ENCODE results near the gene OR51S1.
"Not testable (repeated sequence)": the region's sequence is repeated elsewhere in the genome, so short reads cannot be mapped to it uniquely, and the experiment has no call there.

OR51S1 gene

GRCh38 chr11:4848908-4849532 is at the start of gene OR51S1:
Gene OR51S1 (minus strand): TSS chr11:4849208. CDS start chr11:4849208, 0 bp downstream.
- DNase-seq (ENCODE audit: low read depth in 2 of 2), result no peak

DNA sequence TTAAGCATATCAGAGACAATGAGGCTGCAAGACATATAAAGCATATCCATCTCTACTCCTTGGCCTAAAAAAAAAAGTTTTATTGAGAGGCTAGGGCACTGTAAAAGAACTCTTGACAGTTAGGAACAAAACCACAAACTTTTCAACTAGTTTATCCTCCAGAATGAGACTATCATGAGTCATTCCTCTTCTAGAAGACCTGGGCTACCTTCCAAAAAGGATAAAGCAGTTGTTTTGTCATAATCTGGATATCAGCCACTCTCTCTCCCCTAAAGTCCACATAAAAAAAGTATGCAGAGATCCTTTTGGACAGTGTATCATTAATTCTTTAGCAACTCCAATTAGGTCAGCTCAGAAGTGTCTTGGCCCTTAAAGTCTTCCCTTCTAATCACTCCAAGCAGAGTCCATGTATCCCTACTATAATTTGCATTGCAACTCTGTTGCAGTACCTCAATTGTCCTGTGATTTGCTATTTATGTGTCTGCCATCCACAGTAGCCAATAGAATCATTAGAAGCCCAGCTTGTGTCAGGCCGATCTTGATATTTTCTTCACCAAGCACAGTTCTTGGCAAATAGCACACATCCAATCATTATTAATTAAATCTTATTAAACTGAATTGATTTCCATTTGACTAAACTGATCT is 43.1 kb upstream of the OR51S1 start:
- no peak for DNase-seq (ENCODE audit: low read depth in 2 of 2)

- no peak for DNase-seq (ENCODE audit: low read depth in 2 of 2)
Measured at GRCh38 chr11:4890279-4890678, 41.3 kb upstream of the OR51S1 start.

DNA sequence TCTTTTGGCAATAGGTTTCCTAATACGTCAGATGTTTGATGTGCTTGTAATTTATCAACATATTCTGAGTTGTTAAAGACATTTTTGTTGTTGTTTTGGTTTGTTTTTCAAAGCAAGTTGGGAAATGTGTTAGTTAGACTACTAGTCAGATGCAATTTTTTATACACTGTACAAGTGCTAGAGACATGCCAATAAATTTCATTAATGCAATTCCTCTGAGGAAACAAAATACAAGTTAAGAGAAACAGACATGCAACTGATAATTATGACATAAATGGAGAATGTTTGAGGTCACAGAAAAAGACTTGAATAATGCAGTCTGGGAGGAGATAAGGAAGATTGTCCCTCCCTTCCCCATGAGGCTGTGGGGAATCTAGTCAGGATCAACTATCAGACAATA is 38.6 kb upstream of the OR51S1 start:
- no peak for DNase-seq (ENCODE audit: low read depth in 2 of 2)

DNA sequence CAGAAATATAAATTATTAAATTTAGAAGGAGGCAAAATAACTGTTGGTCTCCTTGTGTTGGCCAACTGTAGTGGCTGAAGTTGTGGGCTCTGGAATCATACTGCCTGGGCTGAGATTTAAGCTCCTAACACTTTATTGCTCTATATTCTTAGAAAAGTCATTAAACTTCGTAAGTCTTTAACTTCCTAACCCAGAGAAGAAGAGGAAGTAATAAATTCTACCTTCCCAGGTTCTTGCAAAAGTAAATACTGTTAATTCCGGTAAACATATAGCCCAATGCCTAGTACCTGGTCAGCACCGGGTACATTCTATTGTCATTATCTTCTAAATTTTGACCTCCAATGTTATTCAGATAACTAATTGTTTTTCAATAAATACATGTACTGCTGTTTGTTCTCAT is 37.2 kb upstream of the OR51S1 start:
- no peak for DNase-seq (ENCODE audit: low read depth in 2 of 2)

GRCh38 chr11:4884361-4884760 is 35.4 kb upstream of the OR51S1 start:
- DNase-seq (ENCODE audit: low read depth in 2 of 2), result no peak

DNA sequence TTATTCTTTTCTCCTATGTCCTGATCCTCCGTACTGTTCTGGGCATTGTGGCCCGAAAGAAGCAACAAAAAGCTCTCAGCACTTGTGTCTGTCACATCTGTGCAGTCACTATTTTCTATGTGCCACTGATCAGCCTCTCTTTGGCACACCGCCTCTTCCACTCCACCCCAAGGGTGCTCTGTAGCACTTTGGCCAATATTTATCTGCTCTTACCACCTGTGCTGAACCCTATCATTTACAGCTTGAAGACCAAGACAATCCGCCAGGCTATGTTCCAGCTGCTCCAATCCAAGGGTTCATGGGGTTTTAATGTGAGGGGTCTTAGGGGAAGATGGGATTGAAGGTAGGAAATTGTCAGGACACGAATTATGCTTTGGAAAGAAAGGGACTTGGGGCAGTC is 33.5 kb upstream of the OR51S1 start:
- DNase-seq (ENCODE audit: low read depth in 2 of 2), result no peak

- DNase-seq (ENCODE audit: low read depth in 2 of 2), result no peak
Measured at GRCh38 chr11:4881860-4882500, 33.0 kb upstream of the OR51S1 start, which contains the start of gene OR51T1. Gene OR51T1 (plus strand): TSS chr11:4881900. CDS start chr11:4881900, 0 bp downstream.

GRCh38 chr11:4881188-4881587 is 32.2 kb upstream of the OR51S1 start:
- no peak for DNase-seq (ENCODE audit: low read depth in 2 of 2)

GRCh38 chr11:4865855-4866254 is 16.8 kb upstream of the OR51S1 start:
- DNase-seq (ENCODE audit: low read depth in 2 of 2), result no peak

DNA sequence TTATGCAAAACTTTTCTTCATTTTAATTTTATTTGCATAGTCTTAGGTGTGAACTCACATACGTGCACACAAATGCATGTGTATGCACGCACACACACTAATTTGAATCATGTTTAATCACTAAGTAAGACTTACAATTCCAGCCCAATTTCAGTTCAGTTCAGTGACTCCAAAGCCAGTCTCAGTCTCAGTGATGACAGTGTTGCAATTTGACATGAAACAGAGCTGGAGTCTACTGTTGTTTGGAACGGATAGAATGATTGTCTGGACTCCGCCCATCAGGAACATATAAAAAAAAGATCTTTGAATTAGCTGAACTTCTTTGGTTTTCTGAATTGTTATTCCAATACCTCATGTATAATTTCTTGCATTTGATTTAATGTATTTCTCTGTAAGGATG is 14.9 kb upstream of the OR51S1 start:
- DNase-seq (ENCODE audit: low read depth in 2 of 2), result no peak

GRCh38 chr11:4862447-4863236 is 13.6 kb upstream of the OR51S1 start:
- no peak for DNase-seq (ENCODE audit: low read depth in 2 of 2)

DNA sequence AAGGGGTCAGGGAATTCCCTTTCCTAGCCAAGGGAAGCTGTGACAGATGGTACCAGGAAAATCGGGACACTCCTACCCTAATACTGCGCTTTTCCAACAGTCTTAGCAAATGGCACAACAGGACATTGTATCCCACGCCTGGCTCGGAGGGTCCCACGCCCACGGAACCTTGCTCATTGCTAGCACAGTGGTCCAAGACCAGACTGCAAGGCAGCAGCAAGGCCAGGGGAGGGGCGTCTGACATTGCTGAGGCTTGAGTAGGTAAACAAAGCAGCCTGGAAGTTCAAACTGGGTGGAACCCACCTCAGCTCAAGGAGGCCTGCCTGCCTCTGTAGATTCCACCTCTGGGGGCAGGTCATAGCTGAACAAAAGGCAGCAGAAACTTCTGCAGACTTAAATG is 5.3 kb upstream of the OR51S1 start:
- not testable (repeated sequence) for DNase-seq (ENCODE audit: low read depth in 2 of 2)

GRCh38 chr11:4851033-4851432 is 2.0 kb upstream of the OR51S1 start:
- DNase-seq (ENCODE audit: low read depth in 2 of 2), result no peak

DNA sequence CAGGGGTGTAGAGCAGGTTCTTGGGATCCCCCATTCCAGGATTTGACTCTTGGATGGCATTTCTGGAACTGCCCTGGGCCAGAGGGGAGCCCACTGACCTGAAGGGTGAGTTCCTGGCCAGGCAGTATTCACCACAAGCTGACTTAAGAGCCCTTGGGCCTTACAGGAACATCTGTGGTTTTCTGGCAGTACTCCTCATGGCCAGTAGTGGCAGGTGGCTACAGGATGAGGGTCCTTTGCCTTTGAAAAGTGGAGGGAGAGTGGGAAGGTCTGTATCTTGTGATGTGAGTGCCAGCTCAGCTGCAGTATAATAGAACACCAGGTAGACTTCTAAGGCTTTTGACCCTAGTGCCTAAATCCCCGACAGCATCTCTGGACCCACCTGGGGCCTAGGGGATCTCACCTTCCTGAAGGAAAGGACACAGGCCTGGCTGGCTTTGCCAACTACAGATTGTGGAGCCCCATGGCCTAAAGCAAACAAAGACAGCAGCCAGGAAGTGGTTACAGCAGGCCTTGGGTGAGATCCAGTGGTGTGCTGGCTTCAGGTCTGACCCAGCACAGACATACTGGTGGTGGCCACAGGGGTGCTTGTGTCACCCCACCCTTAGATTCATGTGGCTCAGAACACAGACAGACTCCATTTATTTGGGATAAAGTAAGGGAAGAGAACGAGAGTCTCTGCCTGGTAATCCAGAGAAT is 9.0 kb downstream of the OR51S1 start:
- DNase-seq (ENCODE audit: low read depth in 2 of 2), result no peak

DNA sequence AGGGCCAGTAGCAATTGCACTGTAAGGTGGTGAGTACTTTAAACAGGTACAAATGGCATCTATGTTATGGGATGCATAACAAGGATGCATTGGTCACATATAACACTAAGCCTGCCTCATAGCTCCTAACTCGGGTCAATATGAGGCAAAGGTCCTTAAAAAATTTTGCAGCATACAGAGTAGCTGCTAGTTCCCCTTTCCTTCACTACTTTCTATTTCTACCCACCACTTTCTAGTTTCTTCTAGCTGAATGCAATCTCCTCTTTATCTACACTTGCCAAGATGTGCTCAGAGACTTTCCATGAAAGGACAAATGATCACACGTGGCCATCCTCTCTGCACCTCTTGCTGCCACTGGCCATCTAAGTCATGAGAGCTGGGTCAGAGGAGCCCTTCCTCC is 18.1 kb downstream of the OR51S1 start:
- no peak for DNase-seq (ENCODE audit: low read depth in 2 of 2)

GRCh38 chr11:4830346-4830745 is 18.7 kb downstream of the OR51S1 start:
- no peak for DNase-seq (ENCODE audit: low read depth in 2 of 2)

DNA sequence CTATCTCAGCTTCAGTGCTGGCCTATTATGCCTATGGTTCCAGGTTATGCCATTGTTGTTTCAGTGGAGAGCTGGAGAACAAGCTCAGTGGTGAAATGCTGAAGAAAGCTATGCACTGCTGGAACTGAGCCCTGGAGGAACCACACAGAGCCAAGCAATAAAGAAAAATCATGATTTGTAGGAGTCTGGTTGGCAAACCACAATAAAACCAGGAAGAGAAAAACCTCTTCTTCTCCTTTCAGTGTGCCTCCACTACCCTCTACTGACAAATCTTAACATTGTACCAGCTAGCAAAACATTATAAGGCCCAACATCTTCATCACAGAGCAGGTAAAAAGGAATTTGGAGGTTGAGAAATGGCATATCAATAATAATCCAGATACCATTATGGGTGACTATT is 22.6 kb downstream of the OR51S1 start:
- DNase-seq (ENCODE audit: low read depth in 2 of 2), result no peak

GRCh38 chr11:4825132-4825531 is 23.9 kb downstream of the OR51S1 start:
- DNase-seq (ENCODE audit: low read depth in 2 of 2), result no peak

GRCh38 chr11:4821021-4821420 is 28.0 kb downstream of the OR51S1 start, which contains the start of gene OR51F2:
Gene OR51F2 (plus strand): TSS chr11:4821321. CDS start chr11:4821422, 101 bp downstream.
- DNase-seq (ENCODE audit: low read depth in 2 of 2), result no peak

- no peak for DNase-seq (ENCODE audit: low read depth in 2 of 2)
Measured at GRCh38 chr11:4809246-4809645, 39.8 kb downstream of the OR51S1 start.

DNA sequence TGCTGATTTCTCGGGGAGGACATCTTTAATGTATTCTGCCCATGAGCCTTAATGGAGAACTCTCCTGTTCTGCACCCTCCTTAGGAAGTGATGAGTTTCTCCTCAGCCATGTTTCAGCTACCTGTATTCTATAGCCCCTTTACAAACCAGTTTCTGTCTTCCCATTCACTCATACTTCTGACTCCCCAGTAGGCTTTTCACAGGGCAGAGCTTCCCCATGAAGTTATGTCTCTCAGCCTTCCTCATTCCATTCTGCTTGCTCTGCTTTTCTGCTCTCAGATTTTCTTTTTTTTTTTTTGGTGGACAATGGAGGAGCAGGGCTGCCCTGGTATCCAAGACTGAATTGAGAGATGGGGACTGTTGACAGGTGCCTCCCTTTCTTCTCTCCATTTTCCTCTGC is 40.5 kb downstream of the OR51S1 start:
- no peak for DNase-seq (ENCODE audit: low read depth in 2 of 2)
